CD4-positive, alpha-beta T cell treated with Interferon alpha-2 for 1 hour (primary cell): ENCODE measurements around the gene PEX16.

Source experiments
- DNase-seq, 2 donors: peaks; one replicate each; pipeline ENCODE4 v3.0.0-alpha.2; 2020 to 2022

PEX16 gene

DNA sequence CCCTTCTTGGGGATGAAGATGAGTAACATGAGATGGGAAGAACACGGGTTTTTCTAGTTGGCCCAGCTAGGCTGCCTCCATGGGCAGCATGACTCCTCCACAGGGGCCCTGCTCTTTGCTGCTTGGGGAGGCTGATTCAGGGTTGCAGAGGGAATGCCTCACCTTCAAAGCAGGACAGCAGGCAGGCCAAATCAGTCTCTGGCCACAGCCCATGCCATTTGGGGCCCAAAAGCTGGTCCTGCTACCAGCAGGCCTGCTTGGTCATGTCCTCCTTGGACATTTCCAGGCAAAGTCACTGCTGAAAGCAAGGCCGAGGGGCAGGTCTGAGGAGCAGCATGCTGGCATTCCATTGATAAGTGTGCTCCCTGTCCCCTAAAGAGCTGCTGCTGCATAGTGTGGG is 46.0 kb downstream of the PEX16 start:
- no peak for DNase-seq

DNA sequence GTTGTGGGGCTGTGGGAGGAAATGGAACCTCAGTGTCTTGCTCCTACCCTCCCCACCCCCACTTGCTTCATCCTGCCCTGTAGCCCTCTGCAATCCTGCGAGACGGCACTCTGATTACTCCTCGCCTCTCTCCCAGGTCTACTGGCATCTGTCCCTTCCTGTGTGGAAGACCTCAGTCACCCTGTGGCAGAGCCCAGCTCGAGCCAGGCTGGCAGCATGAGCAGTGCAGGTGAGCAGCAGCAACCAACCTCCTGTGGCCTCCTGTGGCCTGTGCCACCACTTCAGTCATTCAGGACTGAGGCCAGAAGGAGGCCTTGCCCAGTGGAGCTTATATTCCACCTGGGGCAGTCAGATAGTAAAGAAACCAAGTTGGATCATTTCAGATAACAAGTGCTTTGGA is 47.0 kb downstream of the PEX16 start:
- no peak for DNase-seq

DNA sequence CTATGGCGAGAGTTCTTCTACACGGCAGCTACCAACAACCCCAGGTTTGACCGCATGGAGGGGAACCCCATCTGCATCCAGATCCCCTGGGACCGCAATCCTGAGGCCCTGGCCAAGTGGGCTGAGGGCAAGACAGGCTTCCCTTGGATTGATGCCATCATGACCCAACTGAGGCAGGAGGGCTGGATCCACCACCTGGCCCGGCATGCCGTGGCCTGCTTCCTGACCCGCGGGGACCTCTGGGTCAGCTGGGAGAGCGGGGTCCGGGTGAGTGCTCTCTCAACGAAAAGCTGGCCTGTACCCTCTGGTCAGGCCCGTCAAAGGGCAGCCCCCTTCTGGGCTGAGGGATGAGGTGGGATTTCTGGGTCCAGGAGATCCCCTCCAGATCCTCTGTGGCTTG is 48.1 kb downstream of the PEX16 start:
- no peak for DNase-seq

DNA sequence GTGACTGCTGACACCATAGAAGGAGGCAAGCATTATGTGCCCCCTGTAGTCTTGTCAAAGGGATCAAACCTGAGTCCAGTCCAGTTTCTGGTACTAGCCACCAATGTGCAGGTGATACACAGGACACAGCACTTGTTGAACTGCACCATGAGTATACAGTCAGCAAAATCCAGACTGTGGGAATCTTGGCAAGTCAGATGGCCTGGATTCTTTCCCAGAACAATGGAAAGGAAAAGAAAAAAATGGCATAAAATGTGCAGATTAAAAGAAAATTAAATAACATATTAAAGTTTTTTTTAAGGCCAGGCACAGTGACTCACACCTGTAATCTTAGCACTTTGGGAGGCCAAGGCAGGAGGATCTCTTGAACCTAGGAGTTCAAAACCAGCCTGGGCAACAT is 53.6 kb downstream of the PEX16 start:
- no peak for DNase-seq

DNA sequence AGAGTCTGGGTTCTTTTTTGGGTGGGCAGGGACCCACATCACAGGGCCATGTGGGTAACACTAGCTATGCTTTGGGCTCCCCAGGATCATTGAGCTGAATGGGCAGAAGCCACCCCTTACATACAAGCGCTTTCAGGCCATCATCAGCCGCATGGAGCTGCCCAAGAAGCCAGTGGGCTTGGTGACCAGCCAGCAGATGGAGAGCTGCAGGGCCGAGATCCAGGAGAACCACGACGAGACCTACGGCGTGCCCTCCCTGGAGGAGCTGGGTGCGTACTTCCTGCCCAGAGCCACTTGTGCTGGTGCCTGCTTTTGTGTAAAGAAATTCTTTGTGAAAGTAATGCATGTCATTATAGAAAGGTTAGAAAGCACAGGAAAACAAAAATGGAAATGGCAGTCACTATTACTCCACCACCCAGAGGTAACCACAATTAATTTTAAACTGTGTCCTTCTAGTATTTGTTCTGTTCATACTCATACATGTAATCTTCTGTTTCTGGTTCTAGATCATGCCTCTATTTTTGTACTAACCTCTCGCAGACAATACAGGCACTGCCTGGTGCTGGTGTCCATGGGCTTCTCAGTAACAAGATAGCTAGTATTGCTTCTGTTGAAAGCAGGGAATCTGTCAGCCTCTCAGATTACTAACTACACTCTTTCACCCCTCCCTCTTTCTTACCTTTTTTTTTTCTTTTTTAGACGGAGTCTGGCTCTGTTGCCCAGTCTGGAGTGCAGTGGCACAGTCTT is 56.7 kb downstream of the PEX16 start:
- no peak for DNase-seq

DNA sequence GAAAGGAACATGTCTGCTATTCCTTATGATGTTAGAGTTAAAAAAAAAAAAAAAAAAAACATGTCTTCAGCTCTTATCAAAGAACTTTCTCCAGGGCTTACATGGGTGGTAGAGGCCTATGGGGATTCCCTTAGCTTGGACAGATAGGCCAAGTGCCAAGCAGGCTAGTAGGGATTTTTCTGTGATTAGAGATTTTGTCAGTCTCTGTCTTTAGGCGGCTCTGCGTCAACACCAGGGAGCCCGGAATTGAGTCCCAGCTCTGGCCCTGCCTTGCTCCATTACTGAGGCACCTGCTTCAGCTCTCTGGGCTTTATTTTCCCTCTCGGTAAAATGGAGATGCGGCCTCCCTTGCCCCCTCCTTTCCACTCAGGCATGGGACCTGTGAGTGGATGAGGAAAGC is 57.3 kb downstream of the PEX16 start:
- no peak for DNase-seq
